Right renal pelvis (tissue), 4 donors: ENCODE measurements around the gene DEXI. TPM values are rescaled to one million over a fixed set of nuclear protein-coding genes. Genes with fewer than 3 reads are reported as not detected.
A peak's percentile ranks its signal among the peaks of the same experiment; 100 is the strongest.
"Not testable (repeated sequence)": the region's sequence is repeated elsewhere in the genome, so short reads cannot be mapped to it uniquely, and the experiment has no call there.

Experiments
- DNase-seq, 4 donors: peaks; one replicate each; pipeline ENCODE4 v3.0.0-alpha.2; 2013; ENCODE audit warnings: low read depth in 4 of 4, low spot score in 3 of 4, missing footprints in 1 of 4
- polyA plus RNA-seq, 4 donors: library from polyadenylated mRNA; unstranded; fragments of 120-200 nt; gene quantifications; one replicate each; pipeline ENCODE4 v1.2.1, GENCODE V29; 2013; ENCODE audit not compliant: insufficient read length in 4 of 4

Gene DEXI
- polyA plus RNA-seq, 4 donors, result 45.6 to 52.0 (median 48.0) TPM

DNA sequence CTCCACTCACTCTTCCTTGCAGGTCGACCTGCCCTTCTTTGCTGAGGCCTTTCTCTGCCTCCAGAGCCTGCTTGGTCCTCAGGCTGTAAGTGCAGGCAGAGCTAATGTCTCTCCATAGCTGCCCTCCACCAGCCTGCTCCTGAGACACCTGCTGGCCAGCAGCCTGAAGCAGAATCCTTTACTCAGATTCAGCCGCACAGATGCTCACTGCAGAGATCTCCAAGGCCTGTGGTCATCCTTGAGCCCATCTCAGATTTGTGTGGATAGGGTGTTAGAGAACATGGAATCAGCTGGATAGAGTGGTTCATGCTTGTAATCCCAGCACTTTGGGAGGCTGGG lies 11.5 kb downstream of the DEXI start:
- no peak for DNase-seq

DNA sequence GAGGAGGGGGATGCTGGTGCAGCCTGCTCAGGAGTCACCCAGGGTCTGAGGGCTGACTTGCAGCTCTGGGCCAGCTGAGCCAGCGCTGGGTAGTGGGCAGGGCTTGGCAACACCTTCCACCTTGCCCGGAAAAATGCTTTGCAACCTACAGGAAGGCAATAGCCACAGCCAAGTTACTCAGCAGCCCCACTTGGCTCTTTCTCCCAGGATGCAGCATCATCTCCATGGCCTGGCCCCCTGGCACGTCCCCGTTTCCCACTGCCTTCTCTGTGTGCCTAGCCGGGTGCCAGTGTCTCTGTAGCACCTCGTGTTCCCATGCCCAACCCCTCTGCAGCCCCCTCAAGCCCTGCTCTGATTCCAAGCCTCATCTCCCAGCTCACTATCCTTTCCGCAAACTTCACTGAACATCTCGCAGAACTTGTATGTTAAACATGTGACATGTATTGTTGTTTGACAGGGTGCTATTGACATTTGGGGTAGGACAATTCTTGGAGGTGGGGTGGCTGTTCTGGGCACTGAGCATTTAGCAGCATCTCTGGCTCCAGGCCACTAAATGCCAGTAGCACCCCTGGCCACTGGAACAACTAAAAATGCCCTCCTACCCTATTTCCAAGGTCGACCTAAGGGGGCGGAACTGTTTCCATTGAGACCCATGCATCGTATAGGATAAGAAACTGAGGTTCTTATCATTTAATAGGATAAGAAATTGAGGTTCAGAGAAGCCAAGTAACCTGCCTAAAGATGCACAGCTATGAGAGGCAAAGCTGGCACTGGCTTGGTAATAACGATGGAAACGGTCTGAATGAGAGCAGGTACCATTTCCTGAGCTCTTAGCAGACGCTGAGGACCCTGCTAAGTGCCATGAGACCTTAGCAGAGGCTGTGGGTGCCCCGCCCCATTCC lies 12.2 kb downstream of the DEXI start:
- no peak for DNase-seq

DNA sequence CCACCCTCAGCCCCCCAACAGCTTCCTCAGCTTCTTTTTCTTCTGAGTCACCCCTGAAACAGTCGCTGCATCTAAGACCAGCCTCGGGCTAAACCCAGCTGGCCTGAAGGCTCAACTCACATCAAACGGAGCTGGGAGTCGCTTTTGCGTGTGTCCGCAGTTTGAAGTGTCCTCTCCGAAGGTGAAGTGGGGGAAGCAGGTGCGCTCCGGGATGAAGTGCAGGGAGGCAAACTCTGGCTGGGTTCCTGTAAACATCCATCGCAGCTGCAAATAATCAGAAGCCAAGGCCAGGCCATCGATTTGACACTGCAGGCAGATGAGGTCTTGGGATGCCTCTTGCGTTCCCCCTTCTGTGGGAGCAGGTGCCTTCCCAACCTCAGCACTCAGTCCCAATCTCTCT lies 13.2 kb downstream of the DEXI start:
- not testable (repeated sequence) for DNase-seq

DNA sequence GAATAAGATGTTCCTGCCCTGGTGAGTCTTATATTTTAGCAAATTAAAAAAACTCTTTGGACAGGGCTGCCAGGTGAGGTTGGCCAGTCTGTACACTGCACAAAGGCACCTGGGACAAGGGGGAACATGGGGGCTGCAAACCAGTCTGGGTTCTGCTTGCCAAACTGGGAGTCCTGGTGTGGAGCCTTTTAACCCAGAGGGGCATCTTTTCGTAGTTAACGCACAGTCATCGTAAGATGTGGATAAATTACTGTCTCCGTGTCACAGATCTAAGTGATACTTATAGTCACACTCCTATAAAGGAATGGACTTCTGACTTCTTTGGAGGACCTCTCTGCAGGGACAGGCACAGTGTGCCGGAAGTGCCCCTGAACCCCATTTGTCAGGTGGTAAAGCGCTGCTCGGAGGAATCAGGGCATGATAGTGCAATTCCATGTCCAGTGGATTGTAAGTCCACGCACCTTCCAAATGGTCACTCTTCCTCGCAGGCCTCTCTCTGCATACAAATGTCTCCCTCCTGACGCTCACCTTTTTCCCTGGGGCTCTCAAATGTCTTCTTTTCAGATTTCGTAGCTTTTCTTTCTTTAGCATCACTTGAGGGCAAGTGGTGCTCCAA lies 14.7 kb downstream of the DEXI start:
- no peak for DNase-seq

DNA sequence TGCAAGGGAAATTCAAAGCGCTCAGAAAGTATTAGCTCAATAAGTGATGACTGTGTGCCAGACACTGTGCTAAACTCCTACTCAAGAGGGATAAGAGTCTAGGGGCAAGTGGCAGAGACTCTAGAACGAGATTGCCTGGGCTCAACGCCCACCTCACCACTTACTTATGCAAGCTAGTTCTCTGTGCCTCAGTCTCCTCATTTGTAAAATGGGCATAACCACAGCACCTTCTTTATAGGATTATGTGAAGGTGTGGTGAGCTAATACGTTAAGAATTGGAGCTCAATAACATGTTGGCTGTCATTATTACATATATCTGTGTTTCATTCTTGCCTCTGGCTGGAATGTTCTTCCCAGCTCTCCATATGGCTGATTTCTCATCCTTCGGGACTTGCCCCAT lies 15.4 kb downstream of the DEXI start:
- no peak for DNase-seq

DNA sequence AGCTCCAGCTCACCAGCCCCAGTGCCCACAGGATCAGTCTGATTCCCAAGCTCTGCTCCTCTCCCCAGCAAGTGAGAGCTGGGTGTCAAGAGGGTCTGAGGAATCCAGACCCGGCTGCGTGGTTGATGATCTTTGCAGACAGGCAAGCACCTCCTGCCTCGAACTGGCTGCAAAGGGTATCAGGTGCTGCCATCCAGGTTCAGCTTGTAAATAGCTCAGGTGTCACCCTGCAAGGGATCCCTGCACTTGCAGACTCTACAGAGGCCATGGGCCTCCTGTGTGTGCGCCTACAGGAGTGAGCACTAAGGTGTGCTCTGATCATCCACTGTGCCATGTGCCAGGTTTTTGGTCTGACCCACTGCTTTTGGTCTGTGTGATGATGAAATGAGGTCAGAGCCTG lies 16.2 kb downstream of the DEXI start:
- DNase-seq, result no peak

DNA sequence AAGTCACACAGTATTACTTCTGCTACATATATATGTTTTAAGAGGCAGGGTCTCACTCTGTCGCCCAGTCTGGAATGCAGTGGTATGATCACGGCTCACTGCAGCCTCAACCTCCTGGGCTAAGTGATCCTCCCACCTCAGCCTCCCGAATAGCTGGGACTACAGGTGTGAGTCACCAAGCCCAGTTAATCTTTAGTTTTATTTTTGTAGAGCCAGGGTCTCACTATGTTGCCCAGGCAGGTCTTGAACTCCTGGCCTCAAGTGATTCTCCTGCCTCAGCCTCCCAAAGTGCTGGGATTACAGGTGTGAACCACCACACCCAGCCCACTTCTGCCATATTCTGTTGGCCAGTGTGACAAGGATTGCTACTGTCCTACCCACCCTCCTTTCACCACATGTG lies 17.0 kb downstream of the DEXI start:
- DNase-seq, result not testable (repeated sequence)

DNA sequence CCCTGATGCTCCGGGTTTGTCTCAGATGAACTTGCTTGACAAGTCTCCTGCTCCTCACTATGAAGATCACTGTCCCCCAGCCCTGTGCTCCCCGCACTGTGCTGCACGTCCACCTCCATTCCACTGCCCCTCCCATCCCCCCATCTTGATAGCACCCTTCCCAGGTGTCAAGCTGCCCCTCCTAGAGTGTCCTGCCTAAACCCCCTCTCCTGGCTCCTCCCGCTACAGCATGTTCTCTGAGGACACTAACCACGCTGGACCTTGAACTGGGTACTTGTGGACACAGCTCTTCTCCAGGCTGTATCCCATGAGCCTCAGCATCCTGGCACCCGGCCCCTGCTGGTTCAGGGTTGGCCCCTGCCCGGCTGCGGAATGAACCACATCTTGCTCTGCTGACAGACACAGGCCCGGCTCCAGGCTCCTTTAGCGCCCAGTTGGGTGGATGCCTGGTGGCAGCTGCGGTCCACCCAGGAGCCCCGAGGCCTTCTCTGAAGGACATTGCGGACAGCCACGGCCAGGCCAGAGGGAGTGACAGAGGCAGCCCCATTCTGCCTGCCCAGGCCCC lies 18.5 kb downstream of the DEXI start:
- DNase-seq, result no peak

DNA sequence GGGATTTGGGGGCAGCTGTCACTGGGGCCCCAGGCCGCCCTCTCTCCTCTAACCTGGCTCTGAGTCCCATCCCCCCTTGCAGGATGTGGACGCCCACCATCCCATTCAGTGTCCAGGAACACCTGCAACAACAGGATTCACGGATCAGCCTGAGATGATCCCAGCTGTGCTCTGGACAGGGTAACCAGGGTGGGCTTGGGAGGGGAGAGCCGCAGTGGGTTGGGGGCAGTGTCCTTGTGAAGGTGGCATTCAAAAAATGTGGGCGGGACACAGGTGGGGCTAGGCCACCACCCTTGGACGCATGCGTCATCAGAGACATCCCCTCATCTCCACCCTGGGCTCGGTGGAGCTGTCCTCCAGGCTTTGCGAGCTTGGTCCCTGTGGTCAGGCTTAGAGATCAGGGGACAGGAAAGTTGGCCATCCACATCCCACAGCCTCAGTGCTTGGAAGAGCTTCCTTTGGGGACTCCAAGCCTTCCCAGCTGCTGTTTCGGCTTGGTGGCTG lies 19.1 kb downstream of the DEXI start:
- no peak for DNase-seq

DNA sequence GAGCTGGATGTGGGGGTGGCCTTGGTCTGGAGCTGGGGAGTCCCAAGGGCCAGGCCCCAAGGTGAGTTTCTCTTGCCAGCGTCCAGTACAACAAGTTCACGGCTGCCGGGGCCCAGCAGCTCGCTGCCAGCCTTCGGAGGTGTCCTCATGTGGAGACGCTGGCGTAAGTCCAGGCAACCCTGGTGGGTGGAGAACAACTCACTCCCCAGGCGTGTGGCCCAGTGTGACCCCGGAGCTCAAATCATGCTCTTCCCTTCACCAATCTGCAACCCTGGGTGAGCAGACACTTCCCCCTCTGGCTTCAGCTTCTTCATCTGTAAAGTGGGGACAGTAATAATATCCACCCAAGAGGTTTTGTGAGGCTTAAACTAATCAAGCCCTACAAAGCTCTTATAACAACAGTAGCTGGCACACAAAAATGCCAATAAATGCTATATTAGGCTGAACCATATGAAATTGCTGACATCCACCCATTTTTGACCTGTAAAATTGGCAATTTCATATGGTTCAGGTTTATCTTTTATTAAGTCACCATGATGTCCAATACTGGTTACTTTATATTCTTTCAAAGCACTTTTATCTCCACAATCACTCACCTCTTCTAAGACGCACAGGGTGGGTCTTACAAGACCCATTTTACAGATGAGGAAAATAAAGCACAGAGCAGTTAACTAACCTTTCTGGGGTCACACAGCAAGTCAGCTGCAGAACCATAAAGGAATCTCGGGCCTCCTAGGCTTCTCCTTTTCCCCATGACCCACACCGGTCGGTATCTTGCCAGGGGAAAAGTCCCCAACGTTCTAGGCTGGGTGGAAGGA lies 19.7 kb downstream of the DEXI start:
- no peak for DNase-seq

DNA sequence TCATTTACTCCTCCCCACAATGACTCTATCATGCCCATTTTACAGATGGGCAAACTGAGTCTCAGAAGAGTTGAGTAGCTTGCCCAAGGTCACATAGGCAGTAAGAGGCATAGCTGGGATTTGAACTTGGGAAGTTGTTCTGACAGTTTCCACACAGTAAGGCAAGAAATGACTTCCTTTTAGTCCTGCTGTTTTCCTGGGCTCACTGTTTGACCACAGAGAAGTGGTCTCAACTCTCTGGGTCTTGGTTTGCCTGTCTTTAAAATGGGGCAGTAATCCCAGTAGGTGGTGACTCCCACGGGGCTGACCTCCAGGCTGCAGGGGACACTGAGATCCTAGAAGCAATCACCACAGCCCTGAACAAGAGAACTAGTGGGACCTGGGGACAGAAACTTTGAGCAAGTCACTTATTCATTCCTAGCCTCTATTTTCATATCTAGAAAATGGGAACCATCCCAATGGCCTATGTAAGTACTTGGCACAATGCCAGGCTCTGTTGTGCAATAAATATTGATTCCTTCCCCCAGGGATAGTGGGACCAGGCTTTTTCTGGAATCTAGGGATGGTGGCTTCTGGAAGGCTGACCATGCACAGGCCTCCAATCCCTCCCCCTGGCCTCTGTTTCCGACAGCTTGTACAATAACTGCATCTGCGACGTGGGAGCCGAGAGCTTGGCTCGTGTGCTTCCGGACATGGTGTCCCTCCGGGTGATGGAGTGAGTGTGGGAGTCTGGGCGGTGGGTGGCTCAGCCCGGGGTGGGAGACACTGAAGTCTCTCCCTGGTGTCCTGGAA lies 20.5 kb downstream of the DEXI start:
- no peak for DNase-seq

DNA sequence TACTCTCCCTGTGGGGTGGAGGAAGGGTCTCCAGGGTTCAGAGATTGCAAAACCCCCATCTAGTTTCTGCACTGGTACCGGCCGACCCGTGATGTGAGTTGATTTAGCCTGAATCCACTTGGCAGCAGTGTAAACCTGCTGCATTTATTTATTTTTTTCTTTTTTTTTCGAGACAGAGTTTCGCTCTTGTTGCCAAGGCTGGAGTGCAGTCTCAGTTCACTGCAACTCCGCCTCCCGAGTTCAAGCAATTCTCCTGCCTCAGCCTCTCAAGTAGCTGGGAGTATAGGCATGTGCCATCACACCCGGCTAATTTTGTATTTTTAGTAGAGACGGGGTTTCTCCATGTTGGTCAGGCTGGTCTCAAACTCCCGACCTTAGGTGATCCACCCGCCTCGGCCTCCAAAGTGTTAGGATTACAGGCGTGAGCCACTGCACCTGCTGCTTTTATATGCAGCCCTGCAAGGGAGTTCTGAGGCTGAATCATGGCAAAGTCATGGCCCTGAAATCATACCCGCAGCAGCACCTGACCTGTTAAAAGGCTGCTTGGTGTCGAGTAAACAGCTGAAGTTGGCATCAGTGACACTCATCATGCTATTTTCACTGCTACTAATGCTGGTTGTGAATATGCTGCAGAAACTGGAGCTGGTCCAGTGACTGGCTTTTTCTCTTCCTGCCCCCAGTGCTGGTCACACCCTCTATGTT lies 21.4 kb downstream of the DEXI start:
- DNase-seq, result no peak

DNA sequence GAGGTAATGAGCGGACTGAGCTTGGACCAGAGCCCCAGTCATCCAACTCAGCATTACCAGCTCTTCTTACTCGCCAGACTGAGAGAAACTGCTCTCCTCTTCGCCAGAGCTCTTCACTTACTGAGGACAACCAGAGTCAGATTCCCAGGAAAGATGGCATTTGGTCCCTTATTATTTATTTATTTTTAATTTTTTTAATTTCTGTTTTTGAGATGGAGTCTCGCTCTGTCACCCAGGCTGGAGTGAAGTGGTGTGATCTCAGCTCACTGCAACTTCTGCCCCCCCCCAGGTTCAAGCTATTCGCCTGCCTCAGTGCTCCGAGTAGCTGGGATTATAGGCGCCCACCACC lies 23.3 kb downstream of the DEXI start:
- DNase-seq, result no peak

DNA sequence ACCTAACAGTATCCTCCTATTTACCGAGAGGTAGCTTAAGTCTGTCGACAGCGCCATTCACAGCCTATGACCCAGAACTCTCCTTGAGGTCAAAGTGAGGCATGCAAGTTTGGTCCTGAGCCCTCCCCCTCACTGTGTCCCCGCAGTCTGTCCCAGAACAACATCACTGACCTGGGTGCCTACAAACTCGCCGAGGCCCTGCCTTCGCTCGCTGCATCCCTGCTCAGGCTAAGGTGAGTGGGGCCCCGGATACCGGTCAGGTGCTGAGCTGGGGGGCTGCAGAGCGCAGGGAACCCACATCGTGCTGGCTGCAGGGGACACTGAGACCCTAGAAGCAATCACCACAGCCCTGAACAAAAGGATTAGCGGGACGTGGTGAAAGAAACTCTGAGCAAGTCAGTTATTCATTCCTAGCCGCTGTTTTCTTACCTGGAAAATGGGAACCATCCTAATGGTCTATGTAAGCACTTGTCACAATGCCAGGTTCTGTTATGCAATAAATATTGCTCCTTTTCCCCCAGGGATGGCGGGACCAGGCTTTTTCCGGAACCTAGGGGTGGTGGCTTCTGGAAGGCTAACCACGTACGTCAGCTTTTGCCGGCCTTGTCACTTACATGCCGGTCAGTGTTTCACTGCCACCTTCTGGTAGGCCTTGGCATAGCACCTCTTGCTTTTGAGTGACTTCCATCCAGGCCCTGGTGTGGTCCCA lies 23.8 kb downstream of the DEXI start:
- DNase-seq, result peak; percentile 86 to 93 (median 88)

DNA sequence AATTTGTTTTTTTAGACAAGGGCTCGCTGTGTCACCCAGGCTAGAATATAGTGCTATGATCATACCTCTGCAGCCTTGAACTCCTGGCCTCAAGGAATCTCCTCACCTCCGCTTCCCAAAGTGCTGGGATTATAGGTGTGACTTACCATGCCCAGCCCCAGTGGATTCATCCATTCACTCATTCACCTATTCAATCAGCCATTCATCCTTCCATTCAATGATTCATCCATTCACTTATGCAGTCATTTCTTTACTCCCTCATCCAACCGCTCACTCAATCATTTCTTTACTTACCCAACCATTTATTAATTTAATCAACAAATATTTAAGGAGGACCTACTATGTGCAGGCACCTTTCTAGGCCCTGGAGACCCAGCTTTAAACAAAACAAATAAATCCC lies 25.7 kb downstream of the DEXI start:
- DNase-seq, result no peak

DNA sequence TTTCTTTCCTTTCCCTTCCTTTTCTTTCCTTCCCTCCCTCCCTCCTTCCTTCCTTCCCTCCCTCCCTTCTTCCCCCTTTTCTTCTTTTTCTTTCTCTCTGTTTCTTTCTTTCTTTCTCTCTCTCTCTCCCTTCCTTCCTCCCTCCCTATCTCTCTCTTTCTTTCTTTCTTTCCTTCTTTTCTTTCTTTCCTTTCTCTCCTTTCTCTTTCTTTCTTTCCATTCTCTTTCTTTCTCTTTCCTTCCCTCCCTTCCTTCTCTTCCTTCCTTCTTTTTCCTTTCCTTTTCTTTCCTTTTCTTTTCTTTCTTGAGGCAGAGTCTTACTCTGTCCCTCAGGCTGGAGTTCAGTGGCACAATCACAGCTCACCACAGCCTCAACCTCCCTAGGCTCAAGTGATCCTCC lies 31.0 kb downstream of the DEXI start:
- DNase-seq, result no peak

DNA sequence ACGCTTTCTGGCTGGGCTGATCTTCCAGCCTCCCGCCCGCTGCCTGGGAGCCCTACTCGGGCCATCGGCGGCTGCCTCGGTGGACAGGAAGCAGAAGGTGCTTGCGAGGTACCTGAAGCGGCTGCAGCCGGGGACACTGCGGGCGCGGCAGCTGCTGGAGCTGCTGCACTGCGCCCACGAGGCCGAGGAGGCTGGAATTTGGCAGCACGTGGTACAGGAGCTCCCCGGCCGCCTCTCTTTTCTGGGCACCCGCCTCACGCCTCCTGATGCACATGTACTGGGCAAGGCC lies 34.6 kb downstream of the DEXI start:
- DNase-seq, result no peak

DNA sequence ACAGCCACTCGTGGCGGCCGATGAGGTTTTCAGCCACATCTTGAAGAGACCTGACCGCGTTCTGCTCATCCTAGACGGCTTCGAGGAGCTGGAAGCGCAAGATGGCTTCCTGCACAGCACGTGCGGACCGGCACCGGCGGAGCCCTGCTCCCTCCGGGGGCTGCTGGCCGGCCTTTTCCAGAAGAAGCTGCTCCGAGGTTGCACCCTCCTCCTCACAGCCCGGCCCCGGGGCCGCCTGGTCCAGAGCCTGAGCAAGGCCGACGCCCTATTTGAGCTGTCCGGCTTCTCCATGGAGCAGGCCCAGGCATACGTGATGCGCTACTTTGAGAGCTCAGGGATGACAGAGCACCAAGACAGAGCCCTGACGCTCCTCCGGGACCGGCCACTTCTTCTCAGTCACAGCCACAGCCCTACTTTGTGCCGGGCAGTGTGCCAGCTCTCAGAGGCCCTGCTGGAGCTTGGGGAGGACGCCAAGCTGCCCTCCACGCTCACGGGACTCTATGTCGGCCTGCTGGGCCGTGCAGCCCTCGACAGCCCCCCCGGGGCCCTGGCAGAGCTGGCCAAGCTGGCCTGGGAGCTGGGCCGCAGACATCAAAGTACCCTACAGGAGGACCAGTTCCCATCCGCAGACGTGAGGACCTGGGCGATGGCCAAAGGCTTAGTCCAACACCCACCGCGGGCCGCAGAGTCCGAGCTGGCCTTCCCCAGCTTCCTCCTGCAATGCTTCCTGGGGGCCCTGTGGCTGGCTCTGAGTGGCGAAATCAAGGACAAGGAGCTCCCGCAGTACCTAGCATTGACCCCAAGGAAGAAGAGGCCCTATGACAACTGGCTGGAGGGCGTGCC lies 35.1 kb downstream of the DEXI start:
- DNase-seq, result no peak
